Measurements from ENCODE around the gene PLCG2.

- TF ChIP-seq CTCF (IDR thresholded peaks at IDR 0.05; ENCODE audit: borderline replicate concordance, extremely low read depth, low read length, poor library complexity, severe bottlenecking) (no peak), EZH2 (IDR thresholded peaks at IDR 0.05; ENCODE audit: borderline replicate concordance, low read depth, low read length, severe bottlenecking) (no peak)
Observed at GRCh38 chr16:81744385-81744784, 34.7 kb upstream of the PLCG2 start.

Data from DND-41 (cell line).